ENCODE results near the gene EBF4.
"Not testable (repeated sequence)": the region's sequence is repeated elsewhere in the genome, so short reads cannot be mapped to it uniquely, and the experiment has no call there.

The EBF4 gene

DNA sequence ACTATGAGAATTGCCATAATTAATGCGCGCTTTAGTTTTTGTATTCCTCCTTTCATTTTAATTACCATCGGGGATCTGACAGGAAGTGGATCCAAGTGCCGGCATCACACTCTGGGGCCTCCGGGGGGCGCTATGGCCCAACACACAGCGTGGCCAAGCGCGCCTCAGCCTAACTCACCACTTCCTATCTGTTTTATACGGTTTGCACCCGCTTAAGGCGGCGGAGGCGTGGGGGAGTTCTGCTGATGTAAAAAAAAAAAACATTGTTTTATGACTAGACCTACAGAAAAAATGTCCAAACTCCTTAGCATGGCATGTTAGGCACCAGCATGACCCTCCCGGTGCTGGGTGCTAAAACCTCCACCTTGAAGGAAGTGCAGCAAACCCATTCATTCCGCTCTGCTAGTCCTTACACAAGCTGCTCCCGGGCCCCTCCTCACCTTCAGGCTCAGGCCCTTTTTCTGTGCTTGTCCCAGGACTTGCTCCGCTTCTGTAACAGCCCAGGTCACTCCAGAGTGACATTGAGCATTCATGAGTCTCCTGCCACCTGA, 4.5 kb upstream of the EBF4 start:
- Histone ChIP-seq H3K27ac (ENCODE audit: low read depth, low read length) (no peak overlapping the region), H3K9ac (ENCODE audit: low read length) (no peak overlapping the region), H3K27me3 (ENCODE audit: control insufficient read depth, insufficient read depth, low read length) (peaks cover 6% of the 10 kb centered on the region), H3K4me3 (ENCODE audit: low read length) (no peak overlapping the region), H3K4me1 (ENCODE audit: control insufficient read depth, insufficient read depth, low read length) (no peaks in the 10 kb centered on the region), H3K36me3 (ENCODE audit: control insufficient read depth, insufficient read depth, low read length) (no peaks in the 10 kb centered on the region)

GRCh38 chr20:2690213-2690612, 2.4 kb upstream of the EBF4 start:
- Histone ChIP-seq H3K27me3 (ENCODE audit: control insufficient read depth, insufficient read depth, low read length) (peaks cover 8% of the 10 kb centered on the region), H3K9ac (ENCODE audit: low read length) (no peak overlapping the region), H3K4me1 (ENCODE audit: control insufficient read depth, insufficient read depth, low read length) (no peaks in the 10 kb centered on the region), H3K27ac (ENCODE audit: low read depth, low read length) (no peak overlapping the region), H3K36me3 (ENCODE audit: control insufficient read depth, insufficient read depth, low read length) (no peaks in the 10 kb centered on the region), H3K4me3 (ENCODE audit: low read length) (no peak overlapping the region)

- Histone ChIP-seq H3K4me3 (ENCODE audit: low read length) (no peak overlapping the region), H3K9ac (ENCODE audit: low read length) (no peak overlapping the region), H3K27me3 (ENCODE audit: control insufficient read depth, insufficient read depth, low read length) (peaks cover 12% of the 10 kb centered on the region), H3K27ac (ENCODE audit: low read depth, low read length) (no peak overlapping the region), H3K4me1 (ENCODE audit: control insufficient read depth, insufficient read depth, low read length) (no peaks in the 10 kb centered on the region), H3K36me3 (ENCODE audit: control insufficient read depth, insufficient read depth, low read length) (no peaks in the 10 kb centered on the region)
Observed at GRCh38 chr20:2690718-2691117, 1.9 kb upstream of the EBF4 start.

DNA sequence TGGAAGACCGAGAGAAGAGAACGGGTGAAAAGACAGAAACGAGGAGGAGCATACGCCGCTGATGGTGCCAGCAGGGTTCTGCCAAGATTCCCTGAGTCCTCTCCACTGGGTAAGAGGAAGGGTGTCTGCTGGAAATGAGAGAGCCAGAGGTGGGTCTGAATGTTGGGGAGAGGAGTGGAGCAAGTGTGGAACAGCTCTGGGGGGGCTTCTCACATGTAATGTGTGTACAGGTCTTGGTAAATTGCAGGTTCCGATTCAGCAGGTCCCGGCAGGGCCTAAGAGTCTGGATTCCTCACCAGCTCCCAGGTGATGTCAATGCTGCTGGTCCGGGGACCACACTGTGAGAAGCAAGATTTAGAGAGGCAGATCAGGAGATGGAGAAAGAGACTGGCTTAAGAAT, 1.5 kb upstream of the EBF4 start:
- Histone ChIP-seq H3K4me1 (ENCODE audit: control insufficient read depth, insufficient read depth, low read length) (no peaks in the 10 kb centered on the region), H3K36me3 (ENCODE audit: control insufficient read depth, insufficient read depth, low read length) (no peaks in the 10 kb centered on the region), H3K27me3 (ENCODE audit: control insufficient read depth, insufficient read depth, low read length) (peaks cover 12% of the 10 kb centered on the region), H3K9ac (ENCODE audit: low read length) (no peak overlapping the region), H3K27ac (ENCODE audit: low read depth, low read length) (no peak overlapping the region), H3K4me3 (ENCODE audit: low read length) (no peak overlapping the region)

DNA sequence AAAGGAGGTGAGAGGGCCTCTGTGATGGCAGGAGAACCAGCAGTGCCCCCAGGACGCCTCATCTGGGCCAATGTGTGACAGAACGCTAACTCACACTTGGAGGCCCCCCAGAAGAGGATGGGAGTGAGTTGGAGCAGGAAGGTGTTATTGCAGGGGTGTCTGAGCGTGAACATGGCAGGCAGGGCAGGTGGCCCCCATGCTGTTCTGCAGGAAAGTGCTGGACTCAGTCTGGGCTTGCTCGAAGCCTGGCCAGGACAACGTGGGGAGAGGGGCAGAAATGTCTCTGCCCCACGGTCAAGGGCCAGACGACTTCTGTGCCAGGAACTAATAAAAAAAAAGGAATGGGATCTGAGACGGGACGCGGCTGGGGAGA, 931 bp upstream of the EBF4 start:
- H3K36me3 ChIP-seq (ENCODE audit: control insufficient read depth, insufficient read depth, low read length): no peaks in the 10 kb centered on the region
- H3K4me1 ChIP-seq (ENCODE audit: control insufficient read depth, insufficient read depth, low read length): no peaks in the 10 kb centered on the region
- H3K27ac ChIP-seq (ENCODE audit: low read depth, low read length): peak overlapping the region; percentile 71
- H3K4me3 ChIP-seq (ENCODE audit: low read length): peak overlapping the region; percentile 47
- H3K9ac ChIP-seq (ENCODE audit: low read length): no peak overlapping the region
- peaks cover 12% of the 10 kb centered on the region for H3K27me3 ChIP-seq (ENCODE audit: control insufficient read depth, insufficient read depth, low read length)

DNA sequence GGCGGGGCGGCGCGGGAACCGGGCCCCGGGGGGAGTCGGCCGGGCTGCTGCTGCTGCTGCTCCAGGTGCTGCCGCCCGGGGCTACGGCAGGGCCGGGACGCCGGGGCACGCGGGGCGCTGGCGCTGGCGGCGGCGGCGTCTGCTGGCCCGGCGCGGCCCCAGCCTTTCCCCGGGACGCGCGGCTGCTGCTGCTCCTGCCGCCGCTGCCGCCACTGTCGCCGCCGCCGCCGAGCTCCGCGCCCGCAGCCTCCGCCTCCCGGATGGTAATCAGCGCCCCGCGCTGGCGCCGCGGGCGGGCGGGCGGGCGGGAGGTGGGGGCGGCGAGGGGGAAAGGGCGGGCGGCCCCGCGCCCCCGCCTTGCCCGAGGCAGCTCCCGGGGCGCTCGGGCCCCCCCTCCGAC, 306 bp downstream of the EBF4 start:
- H3K4me3 ChIP-seq (ENCODE audit: low read length): no peak overlapping the region
- H3K27me3 ChIP-seq (ENCODE audit: control insufficient read depth, insufficient read depth, low read length): peaks cover 12% of the 10 kb centered on the region
- H3K4me1 ChIP-seq (ENCODE audit: control insufficient read depth, insufficient read depth, low read length): no peaks in the 10 kb centered on the region
- H3K36me3 ChIP-seq (ENCODE audit: control insufficient read depth, insufficient read depth, low read length): no peaks in the 10 kb centered on the region
- H3K9ac ChIP-seq (ENCODE audit: low read length): no peak overlapping the region
- no peak overlapping the region for H3K27ac ChIP-seq (ENCODE audit: low read depth, low read length)

DNA sequence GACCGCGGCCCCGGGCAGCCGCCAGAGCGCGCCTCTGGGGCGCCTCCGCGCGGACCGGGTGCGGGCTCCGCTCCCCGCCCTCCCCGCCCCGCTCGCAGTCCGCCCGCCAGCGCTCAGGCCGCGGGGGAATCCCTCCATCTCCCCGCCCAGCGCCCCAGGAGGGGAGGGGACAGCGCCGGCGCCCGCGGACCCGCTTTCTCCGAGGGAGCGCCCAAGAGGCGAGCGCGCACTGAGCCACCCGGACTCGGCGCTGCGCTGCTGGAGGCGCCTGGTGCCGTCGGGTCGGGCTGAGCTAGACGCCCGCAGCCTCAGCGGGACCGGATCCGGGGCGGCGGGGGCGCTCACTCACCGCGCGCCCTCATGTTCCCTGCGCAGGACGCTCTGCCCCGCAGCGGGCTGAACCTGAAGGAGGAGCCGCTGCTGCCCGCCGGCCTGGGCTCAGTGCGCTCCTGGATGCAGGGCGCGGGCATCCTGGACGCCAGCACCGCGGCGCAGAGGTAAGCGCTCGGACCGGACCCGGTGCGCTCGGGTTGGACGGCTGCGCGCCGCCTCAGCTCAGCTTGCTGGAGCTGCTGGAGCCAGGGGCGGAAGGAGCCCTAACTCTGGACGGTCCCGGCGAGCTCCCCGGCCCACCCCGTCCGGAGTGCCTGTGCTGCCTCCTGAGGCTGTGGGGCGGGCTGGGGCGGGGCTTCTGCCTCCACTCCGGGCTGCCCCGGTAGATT, 867 bp downstream of the EBF4 start:
- Histone ChIP-seq H3K27me3 (ENCODE audit: control insufficient read depth, insufficient read depth, low read length) (peaks cover 12% of the 10 kb centered on the region), H3K9ac (ENCODE audit: low read length) (no peak overlapping the region), H3K4me1 (ENCODE audit: control insufficient read depth, insufficient read depth, low read length) (no peaks in the 10 kb centered on the region), H3K27ac (ENCODE audit: low read depth, low read length) (peak overlapping the region; percentile 32), H3K4me3 (ENCODE audit: low read length) (peak overlapping the region; percentile 41), H3K36me3 (ENCODE audit: control insufficient read depth, insufficient read depth, low read length) (no peaks in the 10 kb centered on the region)

DNA sequence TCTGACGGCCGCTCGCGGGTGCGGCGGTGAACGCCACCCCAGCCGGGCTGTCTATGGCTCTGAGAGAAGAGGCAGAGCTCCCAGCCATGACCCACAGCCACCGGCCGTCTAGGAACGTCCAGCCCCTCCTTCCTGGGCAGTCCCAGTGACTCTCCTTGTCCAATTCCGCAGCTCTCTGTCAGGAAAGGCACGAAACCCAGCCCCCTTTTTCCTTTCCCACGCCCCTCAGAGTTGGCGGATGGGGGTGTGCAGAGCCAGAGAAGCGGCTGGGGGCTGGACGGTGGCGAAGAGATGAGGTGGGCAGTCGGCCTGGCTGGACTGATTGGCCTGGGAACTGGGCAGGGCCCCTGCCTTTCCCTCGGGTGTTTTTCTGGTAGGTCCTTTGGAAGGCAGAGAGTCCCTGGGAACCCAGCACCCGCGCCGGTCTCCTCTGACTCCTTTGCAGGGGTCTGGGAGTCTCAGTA, 1.5 kb downstream of the EBF4 start:
- Histone ChIP-seq H3K4me3 (ENCODE audit: low read length) (peak overlapping the region; percentile 2), H3K4me1 (ENCODE audit: control insufficient read depth, insufficient read depth, low read length) (no peaks in the 10 kb centered on the region), H3K27me3 (ENCODE audit: control insufficient read depth, insufficient read depth, low read length) (peaks cover 12% of the 10 kb centered on the region), H3K36me3 (ENCODE audit: control insufficient read depth, insufficient read depth, low read length) (no peaks in the 10 kb centered on the region), H3K27ac (ENCODE audit: low read depth, low read length) (no peak overlapping the region), H3K9ac (ENCODE audit: low read length) (no peak overlapping the region)

DNA sequence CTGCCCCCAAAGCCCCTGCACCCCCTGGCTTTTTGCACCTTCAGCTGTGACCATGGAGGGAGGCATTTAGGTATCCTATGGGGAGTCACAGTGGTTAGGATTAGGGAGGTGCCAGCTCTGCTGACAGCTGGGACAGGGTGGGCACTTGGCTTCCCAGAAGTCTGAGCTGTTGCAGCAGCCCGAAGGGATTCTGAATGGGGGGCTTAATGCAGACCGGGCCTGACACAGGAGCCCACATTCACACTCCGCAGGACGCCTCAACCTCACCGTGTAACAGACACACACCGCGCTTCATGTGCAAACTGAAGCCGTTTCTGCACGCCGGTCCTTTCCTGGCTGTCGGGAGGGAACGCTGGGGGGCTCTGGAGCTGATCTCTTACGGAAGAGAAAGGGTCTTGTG, 1.9 kb downstream of the EBF4 start:
- Histone ChIP-seq H3K4me1 (ENCODE audit: control insufficient read depth, insufficient read depth, low read length) (no peaks in the 10 kb centered on the region), H3K36me3 (ENCODE audit: control insufficient read depth, insufficient read depth, low read length) (no peaks in the 10 kb centered on the region), H3K27me3 (ENCODE audit: control insufficient read depth, insufficient read depth, low read length) (peaks cover 12% of the 10 kb centered on the region), H3K4me3 (ENCODE audit: low read length) (no peak overlapping the region), H3K27ac (ENCODE audit: low read depth, low read length) (no peak overlapping the region), H3K9ac (ENCODE audit: low read length) (no peak overlapping the region)

DNA sequence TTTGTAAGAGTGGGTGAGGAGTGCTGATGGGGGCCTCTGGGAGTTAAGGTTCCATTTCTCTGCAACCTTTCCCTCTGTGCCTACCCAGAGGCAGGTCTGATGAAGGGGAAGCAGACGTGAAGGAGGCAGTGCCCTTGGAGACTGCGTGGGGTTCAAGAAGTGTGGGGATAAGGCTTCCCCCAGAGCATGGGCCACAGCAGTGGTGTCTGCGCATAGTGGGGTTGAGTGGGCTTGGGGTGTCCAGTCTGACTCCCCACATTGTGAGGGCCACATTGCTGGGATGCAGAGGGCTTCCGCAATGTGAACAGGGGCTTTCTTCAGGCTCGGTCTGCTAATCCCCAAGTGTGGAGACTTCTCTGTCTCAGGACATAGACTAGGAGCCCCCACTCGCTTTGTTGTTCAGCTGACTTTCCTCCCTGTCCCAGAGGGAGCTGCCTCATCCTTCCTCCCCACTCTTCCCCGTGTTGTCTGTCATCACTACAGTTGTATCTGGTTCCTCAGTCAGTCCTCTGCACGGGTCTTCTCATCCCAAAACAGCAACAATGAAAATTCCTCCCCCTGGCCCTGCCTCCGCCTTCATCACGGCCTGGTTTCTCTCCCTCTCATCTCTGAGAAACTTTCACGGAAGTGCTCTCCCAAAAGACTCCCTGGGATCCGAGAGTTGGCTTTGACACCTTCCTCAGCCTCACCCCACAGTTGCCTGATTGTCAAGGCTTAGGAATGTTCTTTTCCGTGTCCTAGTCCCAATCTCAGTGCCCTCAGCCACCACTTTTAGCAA, 2.8 kb downstream of the EBF4 start:
- no peak overlapping the region for H3K9ac ChIP-seq (ENCODE audit: low read length)
- H3K36me3 ChIP-seq (ENCODE audit: control insufficient read depth, insufficient read depth, low read length): no peaks in the 10 kb centered on the region
- H3K27me3 ChIP-seq (ENCODE audit: control insufficient read depth, insufficient read depth, low read length): peaks cover 5% of the 10 kb centered on the region
- no peak overlapping the region for H3K27ac ChIP-seq (ENCODE audit: low read depth, low read length)
- no peak overlapping the region for H3K4me3 ChIP-seq (ENCODE audit: low read length)
- H3K4me1 ChIP-seq (ENCODE audit: control insufficient read depth, insufficient read depth, low read length): no peaks in the 10 kb centered on the region

GRCh38 chr20:2695984-2696525, 3.5 kb downstream of the EBF4 start:
- not testable (repeated sequence) for H3K36me3 ChIP-seq (ENCODE audit: control insufficient read depth, insufficient read depth, low read length); H3K27ac ChIP-seq (ENCODE audit: low read depth, low read length); H3K9ac ChIP-seq (ENCODE audit: low read length); H3K4me1 ChIP-seq (ENCODE audit: control insufficient read depth, insufficient read depth, low read length); H3K27me3 ChIP-seq (ENCODE audit: control insufficient read depth, insufficient read depth, low read length); H3K4me3 ChIP-seq (ENCODE audit: low read length)

DNA sequence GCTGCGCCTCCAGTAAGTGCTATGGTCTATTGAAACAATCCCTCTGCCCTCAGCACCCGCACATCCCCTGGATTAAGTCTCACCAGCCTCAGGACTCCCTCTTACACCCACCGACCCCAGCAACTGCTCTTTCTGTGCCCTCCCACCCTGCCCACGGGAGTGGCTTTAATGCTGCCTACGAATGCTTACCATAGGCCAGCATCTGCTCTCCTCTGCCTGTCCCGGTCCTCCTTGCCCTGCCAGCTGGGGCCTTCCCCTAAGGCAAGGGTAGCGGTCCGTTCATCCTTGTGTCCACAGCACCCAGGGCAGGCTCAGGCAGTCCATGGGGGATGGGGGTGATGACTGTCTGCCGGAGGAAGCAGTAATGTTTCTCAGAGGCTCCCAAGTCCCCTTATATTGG, 4.1 kb downstream of the EBF4 start:
- peaks cover 5% of the 10 kb centered on the region for H3K27me3 ChIP-seq (ENCODE audit: control insufficient read depth, insufficient read depth, low read length)
- H3K9ac ChIP-seq (ENCODE audit: low read length): no peak overlapping the region
- no peaks in the 10 kb centered on the region for H3K36me3 ChIP-seq (ENCODE audit: control insufficient read depth, insufficient read depth, low read length)
- no peaks in the 10 kb centered on the region for H3K4me1 ChIP-seq (ENCODE audit: control insufficient read depth, insufficient read depth, low read length)
- H3K4me3 ChIP-seq (ENCODE audit: low read length): no peak overlapping the region
- no peak overlapping the region for H3K27ac ChIP-seq (ENCODE audit: low read depth, low read length)
